Epithelial cell of proximal tubule (primary cell): Measurements from ENCODE around the gene FAM13B. TPM values are rescaled to one million over a fixed set of nuclear protein-coding genes. Genes with fewer than 3 reads are reported as not detected.

Experiments
- DNase-seq: peaks from one replicate; pipeline ENCODE4 v3.0.0-alpha.2; 2011; ENCODE audit warnings: low read depth
- H3K4me3 ChIP-seq: 2 replicates; pipeline ENCODE4 v1.5.1; 2011; ENCODE audit warnings: low read depth, mild to moderate bottlenecking, low read length
- total RNA-seq: library from RNA; depleted of rRNA; stranded (reverse); fragments of >200 nt; gene quantifications from 2 replicates; pipeline ENCODE4 v1.2.3, GENCODE V29; 2015
- TF ChIP-seq, protein P1 (sequence below): conservative IDR thresholded peaks from 2 replicates; pipeline ENCODE4 v1.5.1; 2012; ENCODE audit warnings: low read depth, mild to moderate bottlenecking, low read length

The FAM13B gene
- total RNA-seq, 1 donor from 2014 or later: 4.0 TPM

DNA sequence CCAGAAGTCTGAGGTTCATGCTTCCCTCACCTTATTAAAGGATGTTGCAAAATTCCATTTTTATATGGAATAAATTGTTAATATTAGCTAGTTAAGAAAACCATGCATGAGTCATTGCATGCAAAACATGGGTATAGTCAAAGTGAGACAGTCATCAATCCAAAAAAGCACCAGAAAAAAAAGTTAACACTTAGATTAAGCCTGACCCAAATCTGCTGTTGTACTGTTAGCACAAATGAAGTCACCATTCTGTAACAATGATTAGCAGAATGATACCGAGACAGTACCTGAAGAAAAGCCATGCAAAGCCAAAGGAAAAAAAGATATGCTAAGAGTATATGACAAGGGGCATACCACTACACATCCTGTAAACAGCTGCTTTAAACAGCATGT is 94.1 kb downstream of the FAM13B start:
- TF ChIP-seq, protein P1, sequence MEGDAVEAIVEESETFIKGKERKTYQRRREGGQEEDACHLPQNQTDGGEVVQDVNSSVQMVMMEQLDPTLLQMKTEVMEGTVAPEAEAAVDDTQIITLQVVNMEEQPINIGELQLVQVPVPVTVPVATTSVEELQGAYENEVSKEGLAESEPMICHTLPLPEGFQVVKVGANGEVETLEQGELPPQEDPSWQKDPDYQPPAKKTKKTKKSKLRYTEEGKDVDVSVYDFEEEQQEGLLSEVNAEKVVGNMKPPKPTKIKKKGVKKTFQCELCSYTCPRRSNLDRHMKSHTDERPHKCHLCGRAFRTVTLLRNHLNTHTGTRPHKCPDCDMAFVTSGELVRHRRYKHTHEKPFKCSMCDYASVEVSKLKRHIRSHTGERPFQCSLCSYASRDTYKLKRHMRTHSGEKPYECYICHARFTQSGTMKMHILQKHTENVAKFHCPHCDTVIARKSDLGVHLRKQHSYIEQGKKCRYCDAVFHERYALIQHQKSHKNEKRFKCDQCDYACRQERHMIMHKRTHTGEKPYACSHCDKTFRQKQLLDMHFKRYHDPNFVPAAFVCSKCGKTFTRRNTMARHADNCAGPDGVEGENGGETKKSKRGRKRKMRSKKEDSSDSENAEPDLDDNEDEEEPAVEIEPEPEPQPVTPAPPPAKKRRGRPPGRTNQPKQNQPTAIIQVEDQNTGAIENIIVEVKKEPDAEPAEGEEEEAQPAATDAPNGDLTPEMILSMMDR: no peak
- DNase-seq: no peak
- H3K4me3 ChIP-seq: no peak overlapping the region

DNA sequence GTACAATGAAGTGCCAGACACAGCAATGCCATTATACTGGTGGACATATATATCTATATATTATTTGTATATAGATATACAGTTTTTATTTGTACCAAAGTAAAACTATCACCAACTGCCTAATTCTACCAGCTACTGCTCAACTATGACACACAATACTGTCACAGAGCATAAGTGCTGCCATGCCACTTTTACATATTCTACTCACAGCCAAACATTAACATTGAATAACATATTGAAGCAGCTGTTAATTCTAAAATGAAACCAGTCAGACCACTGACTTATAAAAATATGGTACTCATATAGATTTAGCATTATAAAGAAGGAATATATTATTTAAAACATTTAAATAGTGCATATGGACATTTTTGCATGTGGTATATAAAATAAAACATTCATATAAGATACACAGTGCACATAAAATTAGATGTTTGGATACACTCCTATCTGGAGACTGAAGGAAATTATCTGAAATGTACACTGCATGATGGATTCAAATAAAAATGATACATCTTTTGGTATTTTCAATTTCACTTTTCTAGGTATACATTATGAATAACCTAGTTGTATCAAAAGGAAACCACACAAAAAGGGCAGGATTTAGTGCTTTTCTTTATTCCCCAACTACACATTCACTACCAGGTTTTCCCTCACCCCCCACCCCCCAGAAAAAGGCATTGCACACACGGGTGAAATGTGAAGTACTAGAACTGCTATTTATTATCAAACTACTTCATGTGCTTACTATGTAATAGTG is 94.7 kb downstream of the FAM13B start:
- no peak for DNase-seq
- H3K4me3 ChIP-seq: no peak overlapping the region
- TF ChIP-seq, protein P1: no peak

DNA sequence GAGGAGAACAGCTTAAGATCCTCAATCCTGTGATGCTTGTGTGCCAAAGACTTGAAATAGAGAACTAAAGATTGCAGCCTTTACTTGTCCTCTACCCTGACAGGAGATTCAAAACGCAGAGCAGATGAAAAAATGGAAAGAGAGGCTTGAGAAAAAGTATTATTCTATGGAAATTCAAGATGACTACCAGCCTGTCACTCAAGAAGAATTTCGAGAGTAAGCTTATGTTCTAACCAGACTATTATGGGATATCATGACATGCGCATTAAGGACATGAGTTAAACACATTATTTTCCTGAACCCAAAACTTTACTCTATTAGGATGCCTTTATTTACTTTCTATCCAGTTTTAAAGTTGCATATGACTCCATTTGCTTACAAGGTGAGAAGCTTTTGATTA is 97.2 kb downstream of the FAM13B start:
- TF ChIP-seq, protein P1: no peak
- no peak overlapping the region for H3K4me3 ChIP-seq
- no peak for DNase-seq

DNA sequence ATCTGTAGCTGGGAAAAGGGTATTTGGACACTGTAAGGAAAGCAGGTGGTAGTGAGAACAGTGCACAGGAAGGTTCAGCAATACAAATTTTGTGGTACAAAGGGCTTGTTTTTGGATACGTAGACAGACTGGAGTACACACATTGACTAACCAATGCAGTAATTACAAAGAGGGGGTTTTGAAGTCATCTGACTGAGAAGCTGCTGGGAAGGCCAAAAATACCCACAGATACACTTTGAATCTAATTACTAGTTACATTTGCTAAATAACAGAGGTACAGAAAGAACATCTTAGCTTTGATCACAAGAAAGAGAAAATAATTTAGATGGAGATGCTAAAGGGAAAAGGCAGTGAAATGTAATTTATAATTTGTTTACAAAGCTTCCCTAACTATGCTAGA is 97.7 kb downstream of the FAM13B start:
- H3K4me3 ChIP-seq: no peak overlapping the region
- TF ChIP-seq, protein P1: no peak
- no peak for DNase-seq

GRCh38 chr5:137933491-137933911 is 99.4 kb downstream of the FAM13B start:
- DNase-seq: no peak
- H3K4me3 ChIP-seq: no peak overlapping the region
- TF ChIP-seq, protein P1: no peak

GRCh38 chr5:137932800-137933199 is 100.1 kb downstream of the FAM13B start:
- H3K4me3 ChIP-seq: no peak overlapping the region
- TF ChIP-seq, protein P1: no peak
- DNase-seq: no peak

DNA sequence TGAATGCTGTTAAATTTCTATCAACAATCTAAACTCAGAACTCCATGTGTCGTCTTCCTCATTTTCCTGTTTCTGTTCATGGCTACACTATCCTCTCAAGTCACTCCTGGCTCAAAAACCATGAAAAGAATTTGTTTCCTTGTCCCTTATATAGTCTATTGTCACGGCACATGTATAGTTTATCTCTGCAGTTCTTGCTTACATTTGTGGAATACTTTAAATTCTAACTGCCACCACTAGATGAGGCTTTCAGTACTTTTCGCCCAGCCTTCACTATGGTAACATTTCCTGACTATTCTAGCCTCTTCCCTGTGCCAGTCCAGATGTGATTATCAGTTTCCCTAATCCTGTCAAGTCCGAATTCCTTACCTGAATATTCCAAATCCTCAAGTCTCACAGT is 109.0 kb downstream of the FAM13B start:
- no peak overlapping the region for H3K4me3 ChIP-seq
- TF ChIP-seq, protein P1: no peak
- no peak for DNase-seq
